Measurements from ENCODE around the gene RAB1B. TPM values are rescaled to one million over a fixed set of nuclear protein-coding genes. Genes with fewer than 3 reads are reported as not detected.
A peak's percentile ranks its signal among the peaks of the same experiment; 100 is the strongest.

Gene RAB1B
- total RNA-seq (2013; cell fraction: nucleolus; rRNA removed), result 16.5 and 17.0 TPM in 2 replicates
- total RNA-seq (2014; rRNA removed), result 130 and 142 TPM in 2 replicates
- total RNA-seq (2014; rRNA removed; fragmentation: Illumina TruSeq; extraction: Trizol), result 61.7 and 69.3 TPM in 2 replicates
- 138 and 150 TPM in 2 replicates for total RNA-seq (2021)
- 39.7 TPM for polyA plus RNA-seq (2011; ENCODE audit: low read depth)
- 53.4 and 130 TPM in 2 replicates for polyA plus RNA-seq (2011; rRNA removed)
- polyA plus RNA-seq (2011; cell fraction: cytosol; rRNA removed), result 222 and 264 TPM in 2 replicates
- 109 and 129 TPM in 2 replicates for polyA plus RNA-seq (2011; cell fraction: nucleus; rRNA removed)
- 97.6 and 106 TPM in 2 replicates for polyA plus RNA-seq (2012)
- polyA plus RNA-seq (2014; fragmentation: Illumina TruSeq; extraction: Trizol), result 65.1 and 117 TPM in 2 replicates
- polyA plus RNA-seq (2014; fragmentation: Nextera tagmentation; extraction: Ambion mirVana), result 10 to 100 TPM; 10.4 to 15.6 TPM
- polyA plus RNA-seq (2014; rRNA removed), result 193 and 221 TPM in 2 replicates
- polyA plus RNA-seq (2016; fragmentation: Nextera tagmentation; extraction: Ambion mirVana), result 10 to 100 TPM; 66.1 to 76.4 TPM
- polyA minus RNA-seq (2011; rRNA and poly(A)+ RNA removed), result 105 and 171 TPM in 2 replicates
- 62.7 and 73.4 TPM in 2 replicates for polyA minus RNA-seq (2011; cell fraction: cytosol; rRNA and poly(A)+ RNA removed)
- polyA minus RNA-seq (2011; cell fraction: nucleus; rRNA and poly(A)+ RNA removed), result 14.0 and 21.5 TPM in 2 replicates
- Bru-seq, nascent RNA, result percentile 82 among the genes with signal in this experiment
- percentile 94 among the genes with signal in this experiment for BruChase-seq, experiment 1, labeled RNA remaining after a 6-hour chase
- percentile 86 among the genes with signal in this experiment for BruChase-seq, experiment 2, labeled RNA remaining after a 2-hour chase
- long read RNA-seq, experiment 1, transcript RAB1B-201 (6 exons, 2,007 nt), result major isoform, 184 of 203 reads
- long read RNA-seq, experiment 1, partial matches to known transcripts, result 15 of 203 reads
- long read RNA-seq, experiment 1, other reads (novel, unspliced or antisense), result 3 of 203 reads
- long read RNA-seq, experiment 2, partial matches to known transcripts, result 0 of 12 reads
- long read RNA-seq, experiment 2, other reads (novel, unspliced or antisense), result 11 of 12 reads

GRCh38 chr11:66268244-66268951 lies at the start of gene RAB1B:
Gene RAB1B, plus strand, starts transcription at chr11:66268639. Its CDS starts 41 bp downstream, at chr11:66268680.
- peaks cover 14 to 28% of the 10 kb centered on the region in 2 experiments for H3K36me3 ChIP-seq (ENCODE audit: control insufficient read depth in 2 of 2, insufficient read depth in 2 of 2, low read length in 1 of 2)
- in situ Hi-C loops (cut with MboI) (no loop called here), intact Hi-C loops (cut with micrococcal nuclease; ENCODE audit: unreplicated experiment) (loop anchor here (2.0 kb wide), 1 partner anchor 14 kb away; no protein-coding TSS in a partner anchor)
- peak within 1 kb of the TSS; percentile 99 for H3K4me2 ChIP-seq (ENCODE audit: control insufficient read depth, insufficient read depth)
- no TSS peak for BruUV-seq (replicated peaks)
- ChIA-PET RAD21 (ENCODE audit: unreplicated experiment) (interaction anchor here (0.7 to 2.2 kb wide), 5 partner anchors 13 to 46 kb away, joined by 3 to 9 read pairs (median 4); partner anchors contain the start of gene YIF1A), SMC1A (ENCODE audit: uncharacterized antibody, unreplicated experiment) (interaction anchor here (0.7 to 2.4 kb wide), 9 partner anchors 9 to 246 kb away, joined by 3 to 10 read pairs (median 3); partner anchors contain the start of genes CNIH2 and SF3B2), CTCF (interaction anchor here (0.6 to 1.6 kb wide), 9 partner anchors 9 to 224 kb away, joined by 3 to 5 read pairs (median 4); partner anchors contain the start of gene YIF1A), POLR2A (interaction anchor here (0.5 to 2.6 kb wide), 15 partner anchors 13 to 1771 kb away, joined by 3 to 26 read pairs (median 4); partner anchors contain the start of genes CD248, SF3B2 and YIF1A)
- DNase-seq (ENCODE audit: low read depth, low spot score) (peak; percentile 98), FAIRE-seq (peak; percentile 97), ATAC-seq (peak; percentile 89)
- no peaks in the 10 kb centered on the region for H4K20me1 ChIP-seq (ENCODE audit: control insufficient read depth, insufficient read depth)
- peaks cover 27% of the 10 kb centered on the region for H3K79me2 ChIP-seq (ENCODE audit: control insufficient read depth, insufficient read depth, low read length)
- peak within 1 kb of the TSS; percentile 97 for H3K9ac ChIP-seq (ENCODE audit: control insufficient read depth, insufficient read depth, low read length)
- peaks cover 11% of the 10 kb centered on the region for H3K4me1 ChIP-seq (ENCODE audit: control insufficient read depth, insufficient read depth, low read length)
- no peaks in the 10 kb centered on the region for H3K9me3 ChIP-seq (replicated peaks; ENCODE audit: control insufficient read depth, insufficient read depth, low read length)
- H3K4me3 ChIP-seq, result peak within 1 kb of the TSS; percentile 96
- no peaks in the 10 kb centered on the region for H3K27me3 ChIP-seq (replicated peaks in 1 of 2; ENCODE audit: control insufficient read depth in 2 of 2, insufficient read depth in 2 of 2, low read length in 1 of 2)
- 1% methylated on average over 57 of the region's 64 CpGs for WGBS (ENCODE audit: insufficient coverage, insufficient replicate concordance, low lambda C conversion rate, missing lambda C conversion rate)
- peak within 1 kb of the TSS; percentile 94 for H3K27ac ChIP-seq (ENCODE audit: control insufficient read depth, insufficient read depth)
- H2AFZ ChIP-seq (ENCODE audit: control insufficient read depth, low read depth, low read length), result peak within 1 kb of the TSS; percentile 95
- TF ChIP-seq POLR2AphosphoS5 (IDR thresholded peaks at IDR 0.05; ENCODE audit: low read length), result peak; percentile 61
- peak; percentile 85 to 86 for TF ChIP-seq BHLHE40 (IDR thresholded peaks at IDR 0.05; ENCODE audit: borderline replicate concordance in 1 of 2, low read depth in 2 of 2, low read length in 1 of 2)
- TF ChIP-seq CREB1 (IDR thresholded peaks at IDR 0.05; ENCODE audit: low read depth), result peak; percentile 76
- TF ChIP-seq, protein P1, sequence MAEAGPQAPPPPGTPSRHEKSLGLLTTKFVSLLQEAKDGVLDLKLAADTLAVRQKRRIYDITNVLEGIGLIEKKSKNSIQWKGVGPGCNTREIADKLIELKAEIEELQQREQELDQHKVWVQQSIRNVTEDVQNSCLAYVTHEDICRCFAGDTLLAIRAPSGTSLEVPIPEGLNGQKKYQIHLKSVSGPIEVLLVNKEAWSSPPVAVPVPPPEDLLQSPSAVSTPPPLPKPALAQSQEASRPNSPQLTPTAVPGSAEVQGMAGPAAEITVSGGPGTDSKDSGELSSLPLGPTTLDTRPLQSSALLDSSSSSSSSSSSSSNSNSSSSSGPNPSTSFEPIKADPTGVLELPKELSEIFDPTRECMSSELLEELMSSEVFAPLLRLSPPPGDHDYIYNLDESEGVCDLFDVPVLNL (IDR thresholded peaks at IDR 0.05; ENCODE audit: low read depth, low read length), result peak; percentile 57; the same call in 1 of the 2 replicates
- TF ChIP-seq FOXM1 (IDR thresholded peaks at IDR 0.05; ENCODE audit: low read depth, low read length), result no peak
- peak; percentile 81 for TF ChIP-seq CREM (IDR thresholded peaks at IDR 0.05; ENCODE audit: low read depth)
- TF ChIP-seq, protein P2, sequence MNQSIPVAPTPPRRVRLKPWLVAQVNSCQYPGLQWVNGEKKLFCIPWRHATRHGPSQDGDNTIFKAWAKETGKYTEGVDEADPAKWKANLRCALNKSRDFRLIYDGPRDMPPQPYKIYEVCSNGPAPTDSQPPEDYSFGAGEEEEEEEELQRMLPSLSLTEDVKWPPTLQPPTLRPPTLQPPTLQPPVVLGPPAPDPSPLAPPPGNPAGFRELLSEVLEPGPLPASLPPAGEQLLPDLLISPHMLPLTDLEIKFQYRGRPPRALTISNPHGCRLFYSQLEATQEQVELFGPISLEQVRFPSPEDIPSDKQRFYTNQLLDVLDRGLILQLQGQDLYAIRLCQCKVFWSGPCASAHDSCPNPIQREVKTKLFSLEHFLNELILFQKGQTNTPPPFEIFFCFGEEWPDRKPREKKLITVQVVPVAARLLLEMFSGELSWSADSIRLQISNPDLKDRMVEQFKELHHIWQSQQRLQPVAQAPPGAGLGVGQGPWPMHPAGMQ (IDR thresholded peaks at IDR 0.05; ENCODE audit: borderline replicate concordance), result no peak
- peak; percentile 94 for TF ChIP-seq HCFC1 (IDR thresholded peaks at IDR 0.05; ENCODE audit: low read length)
- TF ChIP-seq JUNB (IDR thresholded peaks at IDR 0.05), result no peak
- TF ChIP-seq PBX3 (IDR thresholded peaks at IDR 0.05; ENCODE audit: insufficient replicate concordance, low read depth, low read length), result no peak
- TF ChIP-seq ZNF217 (IDR thresholded peaks at IDR 0.05), result no peak
- 0 out of 2 replicates have a peak, but pooled peaks have one; percentile 22 for TF ChIP-seq PML (IDR thresholded peaks at IDR 0.05; ENCODE audit: low read length)
- peak; percentile 96 for TF ChIP-seq NRF1 (conservative IDR thresholded peaks at IDR 0.05; ENCODE audit: low read depth, low read length)
- TF ChIP-seq MXI1 (IDR thresholded peaks at IDR 0.05; ENCODE audit: low read depth, low read length), result peak; percentile 75
